M059J (cell line): ENCODE measurements around the gene BTBD7. TPM values are rescaled to one million over a fixed set of nuclear protein-coding genes. Genes with fewer than 3 reads are reported as not detected.
A peak's percentile ranks its signal among the peaks of the same experiment; 100 is the strongest.
"Not testable (repeated sequence)": the region's sequence is repeated elsewhere in the genome, so short reads cannot be mapped to it uniquely, and the experiment has no call there.

Source experiments
- DNase-seq: peaks from one replicate; pipeline ENCODE4 v3.0.0-alpha.2; 2012; ENCODE audit warnings: low read depth
- total RNA-seq: library from RNA; depleted of rRNA; stranded (reverse); fragments of >200 nt; shearing (Covaris generic); gene quantifications from 2 replicates; pipeline ENCODE4 v1.2.3, GENCODE V29; 2014

The BTBD7 gene
- total RNA-seq, 1 experiment from 2014 or later: 9.4 TPM

- DNase-seq: no peak
These were observed 83.6 kb downstream of the BTBD7 start for GRCh38 chr14:93249128-93249831.

DNA sequence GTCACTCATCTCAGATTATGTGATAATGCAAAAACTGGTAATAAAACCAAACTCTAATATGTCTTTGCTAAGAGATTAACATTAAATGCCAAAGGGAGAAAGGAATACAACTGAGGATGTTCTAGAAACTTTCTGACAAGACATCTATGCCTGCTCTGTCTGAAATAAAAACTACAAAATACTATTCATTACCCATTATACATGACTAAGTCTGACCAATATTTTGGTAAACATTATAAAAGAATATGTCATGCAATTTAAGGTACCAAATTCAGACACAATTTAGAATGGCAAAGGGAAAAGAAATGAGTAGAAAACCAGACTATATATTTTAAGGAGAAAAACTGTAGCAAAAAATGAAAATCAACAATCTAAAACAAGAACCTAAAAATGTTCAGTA, 86.3 kb downstream of the BTBD7 start:
- peak; percentile 9 for DNase-seq

GRCh38 chr14:93245764-93246420, 86.9 kb downstream of the BTBD7 start:
- DNase-seq: peak; percentile 45

DNA sequence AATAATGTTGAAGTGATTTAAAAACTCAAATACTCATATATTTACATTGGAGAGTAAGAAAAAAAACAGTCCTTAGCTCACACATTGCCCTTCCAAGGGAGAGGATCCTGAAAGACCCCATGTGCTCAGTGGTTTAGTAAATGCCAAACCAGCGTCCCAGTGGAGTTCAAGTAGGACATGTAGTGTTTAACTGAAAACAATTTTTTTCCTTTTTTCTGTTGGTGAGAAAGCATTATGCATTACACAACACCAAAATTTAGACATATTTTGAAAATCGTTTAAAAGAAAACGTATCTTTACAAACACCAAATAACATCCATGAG, 92.2 kb downstream of the BTBD7 start:
- DNase-seq: no peak

DNA sequence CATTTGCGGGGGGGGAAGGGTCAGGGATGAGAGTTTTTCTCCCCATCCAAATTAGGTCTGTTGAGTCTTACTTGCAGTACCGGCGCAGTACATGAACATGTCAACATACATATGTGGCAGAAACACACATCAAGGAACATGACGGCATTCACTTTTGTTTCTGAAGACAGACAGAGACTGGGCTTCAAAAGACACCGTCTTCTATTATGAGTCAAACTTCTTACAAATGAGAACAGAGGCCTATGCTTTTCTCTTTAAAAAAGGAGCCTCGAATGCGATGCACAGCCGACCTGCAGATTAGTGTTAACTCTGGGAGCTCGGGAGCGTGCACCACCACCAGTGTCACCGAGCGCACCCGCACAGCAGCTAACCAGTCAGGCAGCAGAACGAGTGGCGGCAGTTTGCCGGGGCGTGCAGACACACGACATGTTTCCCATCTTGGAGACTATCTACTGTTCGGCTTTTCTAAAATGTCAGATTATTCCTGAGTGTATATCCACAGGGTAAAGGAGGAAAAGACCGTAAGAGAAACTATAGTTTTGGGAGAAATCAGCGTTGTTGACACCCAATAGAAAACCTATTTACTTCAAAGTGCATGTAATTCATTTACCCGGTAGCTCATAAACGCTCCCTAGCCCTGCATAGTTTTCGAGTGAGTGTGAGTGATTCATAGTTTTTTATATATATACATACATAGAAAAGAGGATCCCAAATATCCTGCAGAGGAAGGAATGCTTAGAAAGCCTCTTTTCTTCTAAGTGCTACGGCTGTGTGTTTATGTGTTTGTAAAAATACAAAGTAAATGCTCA, 92.8 kb downstream of the BTBD7 start:
- peak; percentile 68 for DNase-seq

GRCh38 chr14:93234798-93235197, 98.0 kb downstream of the BTBD7 start:
- DNase-seq: peak; percentile 86

GRCh38 chr14:93233078-93233477, 99.8 kb downstream of the BTBD7 start:
- DNase-seq: not testable (repeated sequence)

GRCh38 chr14:93232159-93232558, 100.7 kb downstream of the BTBD7 start:
- no peak for DNase-seq

- peak; percentile 40 for DNase-seq
These were observed 101.5 kb downstream of the BTBD7 start for GRCh38 chr14:93231129-93231979.

DNA sequence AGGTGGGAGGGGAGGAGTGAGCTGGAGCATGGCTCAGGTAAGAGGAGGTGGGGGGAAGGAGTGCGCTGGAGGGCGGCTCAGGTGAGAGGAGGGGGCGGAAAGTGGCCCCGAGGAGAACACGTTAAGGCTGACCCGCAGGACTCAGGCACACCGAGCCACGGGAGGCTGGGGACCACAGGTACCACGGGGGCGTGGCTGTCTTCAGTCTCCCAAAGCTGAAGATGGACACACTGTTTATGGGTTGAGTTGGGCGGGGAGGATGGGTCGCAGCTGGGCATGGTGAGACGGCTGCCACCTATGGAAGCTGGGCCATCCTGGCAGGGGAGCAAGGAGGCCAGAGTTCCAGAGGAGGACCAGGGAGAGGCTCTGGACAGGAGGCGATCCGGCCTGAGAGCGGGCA, 102.3 kb downstream of the BTBD7 start:
- DNase-seq: no peak

DNA sequence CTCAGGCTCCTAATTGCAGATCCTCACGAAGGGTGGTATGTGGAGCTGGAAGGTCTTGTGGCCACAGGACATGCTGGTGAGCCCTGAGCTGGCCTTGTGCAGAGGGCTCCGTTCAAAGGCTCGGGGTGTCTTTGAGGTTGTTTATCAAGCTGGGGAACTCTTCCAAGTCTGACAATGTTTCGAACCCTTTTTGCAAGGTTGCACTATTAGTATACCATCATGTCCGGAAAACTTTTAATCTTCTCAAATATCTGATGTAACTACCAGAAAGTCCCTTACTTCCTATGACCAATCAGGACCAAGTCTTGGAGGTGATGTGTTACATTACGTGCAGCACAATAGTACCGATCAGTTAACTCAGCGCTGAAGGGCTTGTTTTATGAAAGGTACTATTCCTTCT, 104.3 kb downstream of the BTBD7 start:
- no peak for DNase-seq

DNA sequence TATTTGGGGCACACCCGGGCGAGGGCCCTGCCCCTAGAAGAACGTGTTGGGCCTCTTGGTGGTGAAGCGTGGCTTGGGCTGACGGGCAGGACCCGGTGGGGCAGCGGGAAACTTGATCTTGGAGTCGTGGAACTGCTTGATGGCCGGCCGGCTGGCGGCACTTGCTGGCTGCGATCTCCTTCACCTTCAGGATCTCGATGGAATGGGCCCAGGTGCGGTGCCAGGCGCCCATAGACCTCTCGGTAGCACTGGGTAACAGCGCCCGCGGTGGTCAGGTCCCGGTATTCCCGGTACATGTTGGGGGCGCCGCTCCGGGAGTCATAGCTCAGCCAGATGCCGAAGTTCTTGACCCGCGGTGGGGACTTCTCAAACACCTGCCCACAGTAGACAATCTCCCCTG, 109.3 kb downstream of the BTBD7 start:
- DNase-seq: no peak

DNA sequence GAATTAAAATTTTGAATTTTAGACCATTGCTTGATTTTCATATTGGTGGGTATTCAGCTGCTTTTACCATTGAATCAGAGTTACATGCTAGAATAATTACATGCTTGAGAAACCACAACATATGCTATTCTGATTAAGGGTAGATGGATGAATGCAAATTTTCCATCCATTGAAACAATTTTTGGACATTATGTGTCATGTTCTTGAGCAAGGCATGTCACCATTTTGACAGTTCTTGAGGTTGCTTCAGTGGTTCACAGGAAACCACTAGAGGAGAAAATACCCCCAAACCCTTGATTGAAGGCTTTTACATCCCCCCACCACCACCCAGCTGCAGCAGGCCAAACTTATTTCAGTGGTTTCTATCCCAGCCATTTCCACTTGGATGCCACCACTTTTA, 112.3 kb downstream of the BTBD7 start:
- DNase-seq: no peak

DNA sequence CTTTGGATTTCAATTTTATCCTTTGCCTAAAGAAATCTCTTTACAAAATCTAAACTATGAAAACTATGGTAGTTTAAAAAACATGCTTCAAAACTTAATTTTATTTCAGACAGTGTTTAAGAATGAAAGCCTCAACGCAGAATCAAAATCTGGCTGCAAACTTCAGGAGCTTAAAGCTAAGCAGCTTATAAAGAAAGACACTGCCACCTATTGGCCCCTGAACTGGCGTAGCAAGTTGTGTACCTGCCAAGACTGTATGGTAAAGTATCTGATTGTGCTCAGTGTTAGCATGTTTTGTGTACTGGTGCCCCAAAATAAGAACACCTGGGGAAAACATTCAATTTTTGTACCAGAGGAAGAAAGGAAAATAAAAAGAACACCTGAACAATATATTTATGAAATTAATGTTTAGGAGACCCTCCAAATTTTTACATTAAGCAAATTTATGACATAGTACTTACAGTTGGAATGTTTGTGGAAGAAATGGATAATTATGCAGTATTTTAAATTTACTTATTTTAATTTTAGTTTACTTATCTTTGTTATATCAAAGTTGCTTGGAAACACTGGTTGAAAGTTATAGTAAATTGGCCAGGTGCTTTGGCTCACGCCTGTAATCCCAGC, 113.6 kb downstream of the BTBD7 start:
- peak; percentile 51 for DNase-seq

- DNase-seq: no peak
These were observed 118.2 kb downstream of the BTBD7 start for GRCh38 chr14:93214598-93214997.

GRCh38 chr14:93212432-93212831, 120.4 kb downstream of the BTBD7 start:
- DNase-seq: no peak

- DNase-seq: peak; percentile 59
These were observed 125.1 kb downstream of the BTBD7 start for GRCh38 chr14:93207468-93208308.

DNA sequence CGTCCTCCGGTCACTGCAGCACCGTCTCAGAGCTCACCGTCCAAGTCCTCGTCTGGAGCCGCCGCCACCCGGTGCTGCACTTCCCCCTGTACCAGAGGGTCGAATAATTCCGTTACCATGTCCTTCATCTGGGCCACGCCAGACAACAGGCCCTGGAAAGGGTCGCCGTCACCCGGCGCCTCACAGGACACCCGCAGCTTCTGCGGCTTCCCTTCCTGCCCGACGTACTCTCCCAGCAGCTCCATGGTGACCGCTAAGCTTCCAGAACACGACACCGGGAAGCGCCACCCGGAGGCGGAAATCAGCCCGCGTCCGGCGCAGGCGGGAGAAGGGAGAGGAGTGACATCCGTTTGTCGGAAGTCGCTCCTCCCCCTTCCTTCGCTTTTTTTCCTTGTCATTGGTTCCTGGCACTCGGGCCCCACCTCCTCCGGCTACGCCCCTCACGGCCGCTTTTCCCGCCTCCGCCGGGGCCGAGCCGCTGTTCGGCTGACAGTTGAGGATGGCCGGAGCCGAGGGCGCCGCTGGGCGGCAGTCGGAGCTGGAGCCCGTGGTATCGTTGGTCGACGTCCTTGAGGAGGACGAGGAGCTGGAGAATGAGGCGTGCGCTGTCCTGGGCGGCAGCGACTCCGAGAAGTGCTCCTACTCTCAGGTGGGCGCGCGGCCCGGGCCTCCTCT, 125.9 kb downstream of the BTBD7 start, which contains the start of the genes GON7 and UBR7:
Gene GON7 (minus strand): TSS at position 273 of the 675 bp plus-strand sequence. CDS start 28 bp downstream, at position 245.
Gene UBR7 (plus strand): TSS at position 464 of the 675 bp plus-strand sequence. CDS start 36 bp downstream, at position 500.
- DNase-seq: peak; percentile 96

- DNase-seq: no peak
These were observed 131.6 kb downstream of the BTBD7 start for GRCh38 chr14:93201155-93201704.
